ENCODE data around the gene GAMT.

The GAMT gene

GRCh38 chr19:1438035-1438932, 36.9 kb upstream of the GAMT start, which contains the start of gene RPS15:
Gene RPS15, plus strand, starts transcription at chr19:1438396. Its CDS starts 30 bp downstream, at chr19:1438426.
- TF ChIP-seq GATA2 (IDR thresholded peaks at IDR 0.05; ENCODE audit: low read depth, low read length) (no peak), GATA3 (IDR thresholded peaks at IDR 0.05; ENCODE audit: low read depth, low read length) (no peak)

GRCh38 chr19:1437609-1438008, 36.3 kb upstream of the GAMT start:
- no peak for TF ChIP-seq GATA2 (IDR thresholded peaks at IDR 0.05; ENCODE audit: low read depth, low read length)
- TF ChIP-seq GATA3 (IDR thresholded peaks at IDR 0.05; ENCODE audit: low read depth, low read length): no peak

- no peak for TF ChIP-seq GATA3 (IDR thresholded peaks at IDR 0.05; ENCODE audit: low read depth, low read length)
- TF ChIP-seq GATA2 (IDR thresholded peaks at IDR 0.05; ENCODE audit: low read depth, low read length): no peak
These were observed 34.1 kb upstream of the GAMT start for GRCh38 chr19:1435378-1435989.

- no peak for TF ChIP-seq GATA3 (IDR thresholded peaks at IDR 0.05; ENCODE audit: low read depth, low read length)
- no peak for TF ChIP-seq GATA2 (IDR thresholded peaks at IDR 0.05; ENCODE audit: low read depth, low read length)
These were observed 33.3 kb upstream of the GAMT start for GRCh38 chr19:1434577-1435060.

GRCh38 chr19:1434040-1434366, 32.7 kb upstream of the GAMT start:
- TF ChIP-seq GATA2 (IDR thresholded peaks at IDR 0.05; ENCODE audit: low read depth, low read length) (no peak), GATA3 (IDR thresholded peaks at IDR 0.05; ENCODE audit: low read depth, low read length) (no peak)

GRCh38 chr19:1433119-1434039, 32.0 kb upstream of the GAMT start:
- TF ChIP-seq GATA2 (IDR thresholded peaks at IDR 0.05; ENCODE audit: low read depth, low read length) (no peak), GATA3 (IDR thresholded peaks at IDR 0.05; ENCODE audit: low read depth, low read length) (no peak)

GRCh38 chr19:1432507-1432887, 31.2 kb upstream of the GAMT start:
- TF ChIP-seq GATA3 (IDR thresholded peaks at IDR 0.05; ENCODE audit: low read depth, low read length) (no peak), GATA2 (IDR thresholded peaks at IDR 0.05; ENCODE audit: low read depth, low read length) (no peak)

- TF ChIP-seq GATA3 (IDR thresholded peaks at IDR 0.05; ENCODE audit: low read depth, low read length): no peak
These were observed 30.6 kb upstream of the GAMT start for GRCh38 chr19:1431759-1432506.

GRCh38 chr19:1430246-1430645, 28.9 kb upstream of the GAMT start:
- no peak for TF ChIP-seq GATA2 (IDR thresholded peaks at IDR 0.05; ENCODE audit: low read depth, low read length)
- no peak for TF ChIP-seq GATA3 (IDR thresholded peaks at IDR 0.05; ENCODE audit: low read depth, low read length)

- no peak for TF ChIP-seq GATA2 (IDR thresholded peaks at IDR 0.05; ENCODE audit: low read depth, low read length)
- TF ChIP-seq GATA3 (IDR thresholded peaks at IDR 0.05; ENCODE audit: low read depth, low read length): no peak
These were observed 28.4 kb upstream of the GAMT start for GRCh38 chr19:1429750-1430149.

GRCh38 chr19:1428738-1429391, 27.5 kb upstream of the GAMT start:
- no peak for TF ChIP-seq GATA3 (IDR thresholded peaks at IDR 0.05; ENCODE audit: low read depth, low read length)
- no peak for TF ChIP-seq GATA2 (IDR thresholded peaks at IDR 0.05; ENCODE audit: low read depth, low read length)

- no peak for TF ChIP-seq GATA2 (IDR thresholded peaks at IDR 0.05; ENCODE audit: low read depth, low read length)
- TF ChIP-seq GATA3 (IDR thresholded peaks at IDR 0.05; ENCODE audit: low read depth, low read length): no peak
These were observed 26.0 kb upstream of the GAMT start for GRCh38 chr19:1427221-1427920.
